Measurements from ENCODE around the gene SV2C.
"Not testable (repeated sequence)": the region's sequence is repeated elsewhere in the genome, so short reads cannot be mapped to it uniquely, and the experiment has no call there.

DNA sequence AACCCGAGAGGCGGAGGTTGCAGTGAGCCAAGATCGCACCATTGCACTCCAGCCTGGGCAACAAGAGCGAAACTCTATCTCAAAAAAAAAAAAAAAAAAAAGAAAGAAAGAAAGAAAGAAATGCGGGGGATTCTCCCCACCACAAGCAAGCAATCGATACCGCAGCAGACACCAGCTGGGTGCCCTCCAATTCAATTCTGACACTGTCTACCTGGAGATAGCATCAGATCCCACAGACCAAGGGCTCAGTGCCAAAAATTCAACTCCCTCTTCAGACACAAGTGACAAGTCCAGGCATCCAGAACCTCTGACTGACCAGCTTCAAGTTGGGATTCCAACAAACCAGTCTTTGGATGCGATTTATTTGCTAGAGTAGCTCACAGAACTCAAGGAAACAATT is 286.5 kb downstream of the SV2C start:
- TF ChIP-seq, protein P1, sequence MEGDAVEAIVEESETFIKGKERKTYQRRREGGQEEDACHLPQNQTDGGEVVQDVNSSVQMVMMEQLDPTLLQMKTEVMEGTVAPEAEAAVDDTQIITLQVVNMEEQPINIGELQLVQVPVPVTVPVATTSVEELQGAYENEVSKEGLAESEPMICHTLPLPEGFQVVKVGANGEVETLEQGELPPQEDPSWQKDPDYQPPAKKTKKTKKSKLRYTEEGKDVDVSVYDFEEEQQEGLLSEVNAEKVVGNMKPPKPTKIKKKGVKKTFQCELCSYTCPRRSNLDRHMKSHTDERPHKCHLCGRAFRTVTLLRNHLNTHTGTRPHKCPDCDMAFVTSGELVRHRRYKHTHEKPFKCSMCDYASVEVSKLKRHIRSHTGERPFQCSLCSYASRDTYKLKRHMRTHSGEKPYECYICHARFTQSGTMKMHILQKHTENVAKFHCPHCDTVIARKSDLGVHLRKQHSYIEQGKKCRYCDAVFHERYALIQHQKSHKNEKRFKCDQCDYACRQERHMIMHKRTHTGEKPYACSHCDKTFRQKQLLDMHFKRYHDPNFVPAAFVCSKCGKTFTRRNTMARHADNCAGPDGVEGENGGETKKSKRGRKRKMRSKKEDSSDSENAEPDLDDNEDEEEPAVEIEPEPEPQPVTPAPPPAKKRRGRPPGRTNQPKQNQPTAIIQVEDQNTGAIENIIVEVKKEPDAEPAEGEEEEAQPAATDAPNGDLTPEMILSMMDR (IDR thresholded peaks at IDR 0.05; ENCODE audit: borderline replicate concordance, extremely low read depth, low read length, poor library complexity, severe bottlenecking) = not testable (repeated sequence)
- TF ChIP-seq EZH2 (IDR thresholded peaks at IDR 0.05; ENCODE audit: borderline replicate concordance, low read depth, low read length, severe bottlenecking) = not testable (repeated sequence)
